GM06990 (cell line): ENCODE measurements around the gene GOLGA2.
A peak's percentile ranks its signal among the peaks of the same experiment; 100 is the strongest.

Experiments used
- DNase-seq: peaks from one replicate; pipeline ENCODE4 v3.0.0-alpha.2; 2011; ENCODE audit not compliant: insufficient read length; ENCODE audit errors: extremely low read depth
- H3K27me3 ChIP-seq: replicated peaks from 2 replicates; pipeline ENCODE4 v1.6.0; 2011; ENCODE audit warnings: low read length; ENCODE audit not compliant: control insufficient read depth, insufficient read depth
- H3K36me3 ChIP-seq: 2 replicates; pipeline ENCODE4 v1.5.1; 2011; ENCODE audit warnings: low read length; ENCODE audit not compliant: control insufficient read depth, insufficient read depth
- H3K4me3 ChIP-seq: replicated peaks from 2 replicates; pipeline ENCODE4 v1.5.1; 2011; ENCODE audit warnings: low read depth, mild to moderate bottlenecking, control low read depth, low read length
- TF ChIP-seq, protein P1 (sequence below): IDR thresholded peaks from 2 replicates; pipeline ENCODE4 v1.5.1; 2011; ENCODE audit warnings: low read length, control low read depth, mild to moderate bottlenecking, inconsistent platforms; ENCODE audit not compliant: insufficient read depth, poor library complexity, severe bottlenecking

GOLGA2 gene

GRCh38 chr9:128258326-128258725 lies 17.5 kb downstream of the GOLGA2 start:
- TF ChIP-seq, protein P1, sequence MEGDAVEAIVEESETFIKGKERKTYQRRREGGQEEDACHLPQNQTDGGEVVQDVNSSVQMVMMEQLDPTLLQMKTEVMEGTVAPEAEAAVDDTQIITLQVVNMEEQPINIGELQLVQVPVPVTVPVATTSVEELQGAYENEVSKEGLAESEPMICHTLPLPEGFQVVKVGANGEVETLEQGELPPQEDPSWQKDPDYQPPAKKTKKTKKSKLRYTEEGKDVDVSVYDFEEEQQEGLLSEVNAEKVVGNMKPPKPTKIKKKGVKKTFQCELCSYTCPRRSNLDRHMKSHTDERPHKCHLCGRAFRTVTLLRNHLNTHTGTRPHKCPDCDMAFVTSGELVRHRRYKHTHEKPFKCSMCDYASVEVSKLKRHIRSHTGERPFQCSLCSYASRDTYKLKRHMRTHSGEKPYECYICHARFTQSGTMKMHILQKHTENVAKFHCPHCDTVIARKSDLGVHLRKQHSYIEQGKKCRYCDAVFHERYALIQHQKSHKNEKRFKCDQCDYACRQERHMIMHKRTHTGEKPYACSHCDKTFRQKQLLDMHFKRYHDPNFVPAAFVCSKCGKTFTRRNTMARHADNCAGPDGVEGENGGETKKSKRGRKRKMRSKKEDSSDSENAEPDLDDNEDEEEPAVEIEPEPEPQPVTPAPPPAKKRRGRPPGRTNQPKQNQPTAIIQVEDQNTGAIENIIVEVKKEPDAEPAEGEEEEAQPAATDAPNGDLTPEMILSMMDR = no peak
- no peaks in the 10 kb centered on the region for H3K27me3 ChIP-seq
- no peak overlapping the region for H3K4me3 ChIP-seq
- DNase-seq = no peak
- peaks cover 32% of the 10 kb centered on the region for H3K36me3 ChIP-seq

DNA sequence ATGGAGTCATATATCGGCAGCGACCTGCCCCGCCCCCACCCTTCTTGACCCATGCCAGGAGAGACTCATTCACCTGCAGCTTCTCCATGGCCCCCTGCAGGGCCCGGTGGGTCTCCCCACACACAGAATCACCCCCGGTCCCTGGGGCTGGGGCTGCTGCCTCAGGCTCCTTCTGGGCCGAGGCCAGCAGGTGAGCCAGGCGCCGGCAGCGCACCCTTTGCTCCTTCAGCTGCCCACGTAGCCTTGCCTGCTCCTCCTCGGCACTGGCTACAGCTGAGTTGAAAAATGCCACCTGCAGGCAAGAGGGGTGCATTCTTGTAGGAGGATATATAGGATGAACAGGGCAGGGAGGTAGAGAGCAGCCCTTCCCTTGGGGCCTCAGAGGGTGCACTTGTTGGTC lies 17.9 kb downstream of the GOLGA2 start:
- Histone ChIP-seq H3K27me3 (no peaks in the 10 kb centered on the region), H3K36me3 (peaks cover 32% of the 10 kb centered on the region), H3K4me3 (no peak overlapping the region)
- DNase-seq = no peak
- TF ChIP-seq, protein P1 = no peak

GRCh38 chr9:128257086-128257825 lies 18.6 kb downstream of the GOLGA2 start:
- peaks cover 26% of the 10 kb centered on the region for H3K36me3 ChIP-seq
- TF ChIP-seq, protein P1 = no peak

GRCh38 chr9:128254855-128255759 lies 20.7 kb downstream of the GOLGA2 start:
- Histone ChIP-seq H3K4me3 (no peak overlapping the region), H3K36me3 (peaks cover 23% of the 10 kb centered on the region), H3K27me3 (peaks cover 1% of the 10 kb centered on the region; the same call in 1 of the 2 replicates)
- TF ChIP-seq, protein P1 = peak; percentile 94
- DNase-seq = no peak

More at GRCh38 chr9:128257086-128257825, 18.6 kb downstream of the GOLGA2 start:
- Histone ChIP-seq H3K27me3 (peaks cover 1% of the 10 kb centered on the region; the same call in 1 of the 2 replicates), H3K4me3 (no peak overlapping the region)
- no peak for DNase-seq

DNA sequence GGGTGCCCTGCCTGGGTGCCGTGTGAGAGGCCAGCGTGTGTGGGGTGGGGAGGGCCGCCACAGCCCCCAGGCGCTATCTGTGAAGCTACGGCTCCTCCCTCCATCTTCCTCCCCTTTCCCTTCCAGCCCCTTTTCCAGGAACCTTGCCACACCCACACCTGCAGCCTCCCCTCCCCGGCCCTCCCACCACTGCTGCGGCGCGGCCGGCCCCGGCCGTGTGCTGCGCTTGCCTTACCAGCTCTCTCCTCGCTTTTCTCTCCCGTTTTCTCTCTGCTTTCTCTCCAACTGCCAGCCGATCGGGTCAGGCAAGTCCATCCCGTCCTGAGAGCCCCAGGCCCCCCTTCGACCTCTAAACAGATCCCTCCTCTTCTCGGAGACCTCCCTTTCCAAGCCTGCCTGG lies 21.4 kb downstream of the GOLGA2 start:
- Histone ChIP-seq H3K27me3 (peaks cover 1% of the 10 kb centered on the region; the same call in 1 of the 2 replicates), H3K36me3 (peaks cover 16% of the 10 kb centered on the region), H3K4me3 (no peak overlapping the region)
- TF ChIP-seq, protein P1 = no peak
- DNase-seq = no peak
